Prostate gland (tissue), 2 donors: ENCODE data around the gene SHFL.

Experiments used
- POLR2A ChIP-seq: fragments of 450-650 bp; IDR thresholded peaks from one replicate; pipeline ENCODE4 v1.6.1; 2016; ENCODE audit warnings: antibody characterized with exemption, mild to moderate bottlenecking
- TF ChIP-seq, protein P1 (sequence below), 4 experiments: fragments of 200-600 bp in 2 of 4; fragments of 450-650 bp in 2 of 4; sonication (generic) in 2 of 4; IDR thresholded peaks; 1 replicate in 3 of 4; 2 replicates in 1 of 4; pipeline ENCODE4 v1.5.1; 2016 to 2019; ENCODE audit warnings: antibody characterized with exemption in 4 of 4, mild to moderate bottlenecking in 2 of 4, moderate library complexity in 2 of 4

DNA sequence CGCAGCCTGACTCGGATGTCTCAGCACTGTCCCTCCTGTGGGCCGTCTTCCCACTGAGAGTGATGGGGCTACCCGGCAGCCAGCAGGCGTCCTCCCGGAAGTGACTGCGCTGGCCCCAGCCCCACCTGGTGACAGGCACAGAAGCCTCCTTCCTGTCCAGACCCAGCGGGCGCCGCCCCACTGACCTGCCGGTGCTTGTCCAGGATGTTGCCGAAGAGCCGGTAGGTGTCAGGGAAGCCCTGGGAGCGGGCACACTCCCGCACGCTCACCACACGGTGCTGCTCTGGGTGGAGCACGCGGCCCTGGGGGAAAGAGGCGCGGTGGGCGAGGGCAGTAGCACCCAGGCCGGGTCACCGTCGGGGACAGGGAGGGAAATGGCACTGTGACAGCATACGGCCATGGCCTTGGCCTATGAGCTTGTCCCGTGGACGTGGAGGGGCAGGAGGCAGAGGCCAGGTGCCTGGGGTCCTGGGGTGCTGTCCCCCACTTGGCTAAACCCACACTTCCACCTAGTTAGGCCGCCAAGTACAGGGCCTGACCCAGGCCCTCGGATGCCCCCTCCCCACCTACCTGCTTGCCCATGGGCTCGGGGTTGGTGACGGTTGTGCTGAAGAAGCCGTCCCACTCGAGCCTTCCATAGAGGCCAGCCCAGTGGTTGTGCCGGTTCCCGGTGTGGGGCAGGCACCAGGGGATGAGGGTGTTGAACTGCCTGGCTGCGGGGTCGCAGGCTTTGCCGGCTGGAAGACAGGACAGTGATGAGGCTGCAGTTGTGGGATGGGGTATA lies 49.6 kb downstream of the SHFL start:
- TF ChIP-seq POLR2A: no peak
- TF ChIP-seq, protein P1, sequence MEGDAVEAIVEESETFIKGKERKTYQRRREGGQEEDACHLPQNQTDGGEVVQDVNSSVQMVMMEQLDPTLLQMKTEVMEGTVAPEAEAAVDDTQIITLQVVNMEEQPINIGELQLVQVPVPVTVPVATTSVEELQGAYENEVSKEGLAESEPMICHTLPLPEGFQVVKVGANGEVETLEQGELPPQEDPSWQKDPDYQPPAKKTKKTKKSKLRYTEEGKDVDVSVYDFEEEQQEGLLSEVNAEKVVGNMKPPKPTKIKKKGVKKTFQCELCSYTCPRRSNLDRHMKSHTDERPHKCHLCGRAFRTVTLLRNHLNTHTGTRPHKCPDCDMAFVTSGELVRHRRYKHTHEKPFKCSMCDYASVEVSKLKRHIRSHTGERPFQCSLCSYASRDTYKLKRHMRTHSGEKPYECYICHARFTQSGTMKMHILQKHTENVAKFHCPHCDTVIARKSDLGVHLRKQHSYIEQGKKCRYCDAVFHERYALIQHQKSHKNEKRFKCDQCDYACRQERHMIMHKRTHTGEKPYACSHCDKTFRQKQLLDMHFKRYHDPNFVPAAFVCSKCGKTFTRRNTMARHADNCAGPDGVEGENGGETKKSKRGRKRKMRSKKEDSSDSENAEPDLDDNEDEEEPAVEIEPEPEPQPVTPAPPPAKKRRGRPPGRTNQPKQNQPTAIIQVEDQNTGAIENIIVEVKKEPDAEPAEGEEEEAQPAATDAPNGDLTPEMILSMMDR (IDR thresholded peaks at IDR 0.05): no peak
